ENCODE measurements around the gene MAPK11. TPM values are rescaled to one million over a fixed set of nuclear protein-coding genes. Genes with fewer than 3 reads are reported as not detected.

The MAPK11 gene
- polyA plus RNA-seq, 1 donor (not counting 4 experiments of a cell fraction or from before 2014, with no cell fraction given) = 4.6 TPM

DNA sequence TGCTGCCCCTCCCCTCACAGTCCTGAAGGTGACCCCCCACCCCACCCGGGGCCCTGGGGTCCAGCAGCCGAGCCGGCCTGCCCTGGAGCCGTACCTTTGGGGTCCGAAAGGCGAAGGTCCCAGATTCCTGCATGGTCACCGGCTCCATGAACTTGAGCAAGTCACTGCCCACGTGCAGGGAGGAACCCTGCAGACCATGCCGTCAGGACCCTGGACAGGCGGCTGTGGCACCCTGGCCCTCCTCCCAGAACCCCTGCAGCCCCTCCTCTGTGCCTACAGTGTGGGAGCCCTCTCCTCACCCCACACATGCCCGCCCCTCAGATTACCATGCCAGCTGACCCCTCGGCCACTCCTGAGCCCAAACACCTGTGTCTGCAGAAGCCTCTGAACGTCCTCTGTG lies 14.3 kb upstream of the MAPK11 start:
- H3K27me3 ChIP-seq (ENCODE audit: control insufficient read depth, extremely low read depth, insufficient read depth, low read length) = no peaks in the 10 kb centered on the region
- H3K4me3 ChIP-seq (ENCODE audit: control insufficient read depth in 2 of 3, extremely low read depth in 1 of 3, insufficient read depth in 2 of 3, low read depth in 1 of 3, low read length in 3 of 3) = no peak overlapping the region
- H3K9me1 ChIP-seq (ENCODE audit: control insufficient read depth, extremely low read depth, insufficient read depth, low read length) = no peaks in the 10 kb centered on the region
- no peak overlapping the region for H3K27ac ChIP-seq (ENCODE audit: control insufficient read depth, insufficient read depth, low read length)
- DNase-seq (ENCODE audit: low read depth, low spot score) = no peak
- H3K36me3 ChIP-seq (ENCODE audit: control insufficient read depth in 2 of 2, extremely low read depth in 1 of 2, insufficient read depth in 2 of 2, low read length in 2 of 2) = peaks cover 31 to 34% of the 10 kb centered on the region in 2 experiments
- no peaks in the 10 kb centered on the region for H3K9me3 ChIP-seq (ENCODE audit: control insufficient read depth, low read depth, low read length)
- dilution Hi-C loops (cut with MboI; ENCODE audit: extremely low pct_ligation_motif_present, low sequenced_read_pairs) = no loop called here
- peaks cover 18% of the 10 kb centered on the region for H3K4me1 ChIP-seq (ENCODE audit: control insufficient read depth, extremely low read depth, insufficient read depth, low read length)
- no peak for FAIRE-seq
- peaks cover 8% of the 10 kb centered on the region for H4K20me1 ChIP-seq (ENCODE audit: control insufficient read depth, extremely low read depth, insufficient read depth, low read length)
- TF ChIP-seq, protein P1, sequence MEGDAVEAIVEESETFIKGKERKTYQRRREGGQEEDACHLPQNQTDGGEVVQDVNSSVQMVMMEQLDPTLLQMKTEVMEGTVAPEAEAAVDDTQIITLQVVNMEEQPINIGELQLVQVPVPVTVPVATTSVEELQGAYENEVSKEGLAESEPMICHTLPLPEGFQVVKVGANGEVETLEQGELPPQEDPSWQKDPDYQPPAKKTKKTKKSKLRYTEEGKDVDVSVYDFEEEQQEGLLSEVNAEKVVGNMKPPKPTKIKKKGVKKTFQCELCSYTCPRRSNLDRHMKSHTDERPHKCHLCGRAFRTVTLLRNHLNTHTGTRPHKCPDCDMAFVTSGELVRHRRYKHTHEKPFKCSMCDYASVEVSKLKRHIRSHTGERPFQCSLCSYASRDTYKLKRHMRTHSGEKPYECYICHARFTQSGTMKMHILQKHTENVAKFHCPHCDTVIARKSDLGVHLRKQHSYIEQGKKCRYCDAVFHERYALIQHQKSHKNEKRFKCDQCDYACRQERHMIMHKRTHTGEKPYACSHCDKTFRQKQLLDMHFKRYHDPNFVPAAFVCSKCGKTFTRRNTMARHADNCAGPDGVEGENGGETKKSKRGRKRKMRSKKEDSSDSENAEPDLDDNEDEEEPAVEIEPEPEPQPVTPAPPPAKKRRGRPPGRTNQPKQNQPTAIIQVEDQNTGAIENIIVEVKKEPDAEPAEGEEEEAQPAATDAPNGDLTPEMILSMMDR (optimal IDR thresholded peaks at IDR 0.05 in 1 of 3, IDR thresholded peaks at IDR 0.05 in 1 of 3, conservative IDR thresholded peaks at IDR 0.05 in 1 of 3; ENCODE audit: extremely low read depth in 1 of 3, insufficient read depth in 2 of 3, low read length in 3 of 3) = no peak
- no peak for TF ChIP-seq EZH2 (IDR thresholded peaks at IDR 0.05; ENCODE audit: low read length)
- H2AFZ ChIP-seq (ENCODE audit: control insufficient read depth, low read length) = no peak overlapping the region
- H3K79me2 ChIP-seq (ENCODE audit: control insufficient read depth, insufficient read depth, low read length) = peaks cover 32% of the 10 kb centered on the region
- H3K9ac ChIP-seq (ENCODE audit: control insufficient read depth, extremely low read depth, insufficient read depth, low read length) = no peak overlapping the region
- no peak overlapping the region for H3K4me2 ChIP-seq (ENCODE audit: control insufficient read depth, extremely low read depth, insufficient read depth, low read depth, low read length)

DNA sequence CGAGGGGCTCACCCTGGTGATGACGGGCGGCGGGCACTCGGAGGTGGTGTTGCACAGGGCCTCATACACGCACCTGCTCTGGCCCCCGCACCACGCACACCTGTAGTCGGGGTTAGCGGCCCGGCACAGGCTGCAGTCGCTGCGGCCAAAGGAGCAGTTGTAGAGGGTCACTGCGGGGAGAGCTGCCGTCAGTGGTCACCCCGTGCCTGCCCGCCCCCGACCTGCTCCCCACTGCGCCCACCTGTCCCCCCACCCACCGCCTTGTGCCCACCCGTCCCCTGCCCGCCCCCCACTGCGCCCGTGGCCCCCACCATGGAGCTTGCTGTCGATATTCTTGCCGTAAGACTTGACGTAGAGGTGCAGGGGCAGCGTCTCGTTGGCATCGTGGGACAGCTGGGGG lies 13.6 kb upstream of the MAPK11 start:
- Histone ChIP-seq H3K4me2 (ENCODE audit: control insufficient read depth, extremely low read depth, insufficient read depth, low read depth, low read length) (no peak overlapping the region), H3K36me3 (ENCODE audit: control insufficient read depth in 2 of 2, extremely low read depth in 1 of 2, insufficient read depth in 2 of 2, low read length in 2 of 2) (peaks cover 30 to 35% of the 10 kb centered on the region in 2 experiments), H3K4me3 (ENCODE audit: control insufficient read depth in 2 of 3, extremely low read depth in 1 of 3, insufficient read depth in 2 of 3, low read depth in 1 of 3, low read length in 3 of 3) (no peak overlapping the region), H4K20me1 (ENCODE audit: control insufficient read depth, extremely low read depth, insufficient read depth, low read length) (peaks cover 3% of the 10 kb centered on the region), H3K9me3 (ENCODE audit: control insufficient read depth, low read depth, low read length) (no peaks in the 10 kb centered on the region), H3K79me2 (ENCODE audit: control insufficient read depth, insufficient read depth, low read length) (peaks cover 26% of the 10 kb centered on the region), H3K9me1 (ENCODE audit: control insufficient read depth, extremely low read depth, insufficient read depth, low read length) (no peaks in the 10 kb centered on the region), H3K27ac (ENCODE audit: control insufficient read depth, insufficient read depth, low read length) (no peak overlapping the region), H3K27me3 (ENCODE audit: control insufficient read depth, extremely low read depth, insufficient read depth, low read length) (no peaks in the 10 kb centered on the region), H3K4me1 (ENCODE audit: control insufficient read depth, extremely low read depth, insufficient read depth, low read length) (peaks cover 18% of the 10 kb centered on the region), H3K9ac (ENCODE audit: control insufficient read depth, extremely low read depth, insufficient read depth, low read length) (no peak overlapping the region), H2AFZ (ENCODE audit: control insufficient read depth, low read length) (no peak overlapping the region)
- TF ChIP-seq, protein P1 (optimal IDR thresholded peaks at IDR 0.05 in 1 of 3, IDR thresholded peaks at IDR 0.05 in 1 of 3, conservative IDR thresholded peaks at IDR 0.05 in 1 of 3; ENCODE audit: extremely low read depth in 1 of 3, insufficient read depth in 2 of 3, low read length in 3 of 3) = no peak
- no peak for TF ChIP-seq EZH2 (IDR thresholded peaks at IDR 0.05; ENCODE audit: low read length)
- no peak for DNase-seq (ENCODE audit: low read depth, low spot score)
- no peak for FAIRE-seq
- dilution Hi-C loops (cut with MboI; ENCODE audit: extremely low pct_ligation_motif_present, low sequenced_read_pairs) = no loop called here

All from keratinocyte (primary cell).